ENCODE data around the gene ADH1A. TPM values are rescaled to one million over a fixed set of nuclear protein-coding genes. Genes with fewer than 3 reads are reported as not detected.
"Not testable (repeated sequence)": the region's sequence is repeated elsewhere in the genome, so short reads cannot be mapped to it uniquely, and the experiment has no call there.

The ADH1A gene
- total RNA-seq, 1 experiment from 2014 or later = not detected

DNA sequence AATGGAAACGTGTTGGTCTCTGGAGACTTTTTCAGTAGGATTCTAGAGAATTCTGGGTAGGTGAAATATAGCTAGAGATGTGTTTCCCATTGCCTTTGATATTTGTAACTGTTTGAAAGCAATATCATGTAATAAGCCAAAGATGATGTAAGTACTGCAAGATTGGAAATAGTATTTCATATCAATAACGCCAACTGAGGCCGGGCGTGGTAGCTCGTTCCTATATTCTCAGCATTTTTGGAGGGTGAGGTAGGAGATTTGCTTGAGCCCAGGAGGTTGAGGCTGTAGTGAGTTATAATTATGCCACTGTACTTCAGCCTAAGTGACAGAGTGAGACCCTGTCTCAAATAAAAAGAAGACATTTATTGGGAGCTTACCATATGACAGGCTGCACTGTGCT, 9.5 kb downstream of the ADH1A start:
- DNase-seq (ENCODE audit: low read depth) = no peak

DNA sequence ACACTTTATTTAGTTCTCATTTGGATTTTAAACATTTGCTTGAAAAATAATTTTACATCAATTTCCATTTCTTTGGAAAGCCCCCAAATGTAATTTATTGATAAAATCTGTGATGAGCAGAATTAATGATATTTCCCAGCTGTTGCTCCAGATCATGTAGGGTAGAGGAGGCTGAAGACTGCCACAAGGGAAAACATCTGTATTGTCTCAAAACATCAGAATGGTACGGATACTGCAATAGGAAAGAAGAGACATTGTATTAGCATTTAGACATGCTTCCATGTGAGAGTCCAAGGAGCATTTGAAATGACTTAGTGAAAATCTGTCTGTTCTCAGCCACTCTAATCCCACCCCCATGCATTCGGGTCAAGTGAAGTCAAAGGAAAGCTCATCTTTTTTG, 14.4 kb downstream of the ADH1A start:
- DNase-seq (ENCODE audit: low read depth) = no peak

DNA sequence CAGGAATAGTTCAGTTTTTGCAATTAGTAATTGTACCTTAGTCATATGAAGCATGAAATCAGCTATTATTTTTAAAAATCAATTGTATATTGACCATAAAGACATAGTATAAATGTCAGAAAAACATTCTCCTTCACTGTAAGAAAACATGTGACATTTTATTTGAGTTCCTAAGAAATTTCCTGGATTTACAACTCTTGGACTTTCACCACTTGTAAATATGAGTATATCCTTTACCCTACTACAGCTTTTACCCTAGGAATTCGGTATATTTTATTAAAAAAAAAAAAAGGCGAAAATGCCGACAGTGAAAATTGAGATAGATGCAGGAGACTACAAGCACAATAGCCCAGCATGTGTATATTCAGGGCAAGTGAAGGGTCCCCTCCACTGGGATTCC, 14.9 kb downstream of the ADH1A start:
- DNase-seq (ENCODE audit: low read depth) = no peak

DNA sequence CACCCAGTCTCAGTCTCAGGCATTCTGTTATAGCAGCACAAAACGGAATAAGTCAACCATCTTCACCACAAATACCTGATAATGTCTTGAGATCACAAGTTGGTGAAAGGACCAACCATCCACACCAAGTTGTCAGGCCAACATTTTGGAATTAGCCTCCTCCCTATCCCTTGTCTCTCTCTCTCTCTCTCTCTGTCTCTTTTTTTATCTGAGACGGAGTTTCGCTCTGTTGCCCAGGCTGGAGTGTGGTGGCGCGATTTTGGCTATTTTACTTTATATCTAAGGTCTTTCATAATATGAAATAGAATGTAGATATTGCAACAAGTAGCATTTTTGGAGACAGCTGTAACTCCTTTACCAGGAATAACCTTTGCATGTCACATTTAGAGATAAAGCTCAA, 15.7 kb downstream of the ADH1A start:
- DNase-seq (ENCODE audit: low read depth) = no peak

DNA sequence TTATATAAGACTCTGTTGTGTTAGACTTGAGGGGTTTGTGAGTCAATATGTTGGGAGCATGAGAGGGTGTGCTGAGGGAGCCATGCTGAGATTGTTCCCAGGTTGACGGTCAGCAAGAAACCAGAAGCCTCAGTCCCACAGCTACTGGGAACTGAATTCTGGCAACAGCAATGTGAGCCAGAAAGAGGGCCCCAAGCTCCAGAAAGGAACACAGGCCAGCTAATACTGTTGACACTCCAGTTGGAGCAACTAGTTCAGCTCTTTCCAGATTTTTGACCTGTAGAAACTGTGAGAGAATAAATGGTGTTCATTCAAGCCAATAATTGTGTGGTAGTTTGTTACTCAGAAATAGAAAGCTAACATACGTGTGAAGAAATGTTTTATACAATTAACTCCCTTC, 17.1 kb downstream of the ADH1A start:
- DNase-seq (ENCODE audit: low read depth) = no peak

DNA sequence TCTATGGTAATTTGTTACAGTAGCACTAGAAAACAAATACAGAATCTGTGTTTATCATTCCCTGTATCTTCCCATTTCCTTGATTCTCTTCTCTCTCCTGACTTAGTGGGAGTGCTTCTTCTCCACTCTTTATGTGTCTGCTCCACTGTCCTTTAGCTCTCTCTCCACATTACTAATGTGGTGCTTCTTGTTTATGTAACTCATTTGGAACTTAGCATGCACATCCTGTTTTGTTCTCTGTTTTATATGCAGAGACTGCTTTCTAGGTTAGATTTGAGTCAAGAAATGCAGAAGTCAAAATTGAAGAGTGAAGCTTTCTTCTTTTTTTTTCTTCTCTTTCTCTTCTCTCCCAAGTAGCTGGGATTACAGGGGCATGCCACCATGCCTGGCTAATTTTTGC, 25.9 kb downstream of the ADH1A start:
- no peak for DNase-seq (ENCODE audit: low read depth)

DNA sequence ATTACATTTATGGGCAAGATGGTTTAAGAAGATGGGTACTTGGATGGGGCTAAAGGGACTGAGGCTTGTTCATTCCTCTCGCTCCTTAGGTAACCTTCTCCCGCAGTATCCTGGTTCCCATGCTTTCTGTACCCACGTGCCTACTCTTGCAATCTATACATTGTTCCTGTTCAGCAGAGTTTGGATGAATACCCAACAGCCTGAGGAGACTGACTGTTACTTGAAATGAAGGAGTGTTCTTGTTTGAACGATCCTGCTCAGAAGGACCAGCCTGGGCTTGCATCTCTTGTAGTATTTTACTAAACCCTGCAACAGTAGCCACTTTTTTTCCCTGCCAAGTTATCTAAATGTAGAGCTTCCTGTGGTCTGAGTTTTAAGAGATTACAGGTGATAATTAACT, 38.0 kb downstream of the ADH1A start:
- DNase-seq (ENCODE audit: low read depth) = no peak

DNA sequence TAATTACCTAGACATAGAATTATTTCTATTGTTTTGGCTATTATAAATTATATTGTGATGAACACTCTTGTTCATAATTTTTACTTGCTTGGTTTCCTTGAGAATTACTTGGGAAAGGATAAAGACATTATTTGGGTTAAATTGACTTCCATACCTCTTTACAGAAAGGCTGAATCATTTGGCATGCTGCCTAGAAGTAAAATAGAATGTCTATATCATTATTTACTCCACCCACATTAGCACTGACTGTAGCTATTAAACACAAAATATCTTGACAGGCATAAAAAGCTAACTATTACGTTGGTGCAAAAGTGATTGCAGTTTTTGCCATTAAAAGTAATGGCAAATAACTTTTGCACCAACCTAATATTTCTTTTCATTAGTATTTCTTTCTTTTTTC, 42.1 kb downstream of the ADH1A start:
- DNase-seq (ENCODE audit: low read depth) = no peak

DNA sequence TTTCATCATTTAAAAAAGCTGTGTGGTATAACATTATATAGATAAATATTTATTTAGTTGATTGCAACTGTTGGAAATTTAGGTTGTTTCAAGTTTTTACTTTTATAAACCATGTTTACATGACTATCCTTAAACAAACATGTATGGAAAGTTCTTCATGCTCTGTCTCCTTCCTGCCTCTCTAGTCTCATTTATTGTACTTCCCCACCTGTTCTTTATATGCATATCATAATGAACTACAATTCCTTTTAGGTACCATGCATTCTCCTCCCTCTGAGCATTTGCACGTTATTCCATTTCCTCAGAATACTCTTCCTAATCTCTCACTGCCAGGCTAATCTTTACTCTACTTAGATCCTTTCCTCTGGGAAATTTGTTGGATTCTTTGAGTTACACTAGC, 54.8 kb downstream of the ADH1A start:
- no peak for DNase-seq (ENCODE audit: low read depth)

DNA sequence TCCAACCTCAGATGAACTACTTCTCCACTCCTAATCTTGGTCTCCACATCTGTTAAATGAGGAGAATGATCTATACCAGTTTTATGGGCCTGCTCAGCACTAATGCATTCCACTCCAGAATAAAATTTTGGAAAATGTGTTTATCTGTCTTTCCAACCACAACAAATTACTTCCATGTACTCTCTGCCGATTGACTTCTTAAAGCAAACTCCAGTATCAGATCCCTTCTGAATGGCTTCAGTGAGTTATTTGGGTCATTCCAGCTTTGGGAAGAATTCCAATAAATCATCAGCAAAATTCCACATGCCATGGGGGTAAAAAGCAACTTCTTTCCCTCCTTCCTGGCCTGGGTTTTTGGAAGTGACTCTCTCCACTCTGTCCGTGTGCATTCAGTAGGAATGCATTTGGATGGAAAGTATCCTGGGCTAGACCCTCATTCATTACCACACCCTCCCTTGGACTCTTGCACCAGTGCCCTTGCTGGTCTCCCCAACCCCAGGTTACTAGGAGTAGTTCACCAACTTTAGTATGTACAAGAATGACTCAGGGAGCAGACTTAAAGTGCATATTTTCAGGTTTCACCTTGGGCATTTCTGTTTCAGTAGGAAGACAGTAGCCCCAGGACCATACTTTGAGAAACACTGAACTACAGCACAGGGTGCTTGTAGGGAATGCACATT, 56.3 kb downstream of the ADH1A start:
- DNase-seq (ENCODE audit: low read depth) = no peak

DNA sequence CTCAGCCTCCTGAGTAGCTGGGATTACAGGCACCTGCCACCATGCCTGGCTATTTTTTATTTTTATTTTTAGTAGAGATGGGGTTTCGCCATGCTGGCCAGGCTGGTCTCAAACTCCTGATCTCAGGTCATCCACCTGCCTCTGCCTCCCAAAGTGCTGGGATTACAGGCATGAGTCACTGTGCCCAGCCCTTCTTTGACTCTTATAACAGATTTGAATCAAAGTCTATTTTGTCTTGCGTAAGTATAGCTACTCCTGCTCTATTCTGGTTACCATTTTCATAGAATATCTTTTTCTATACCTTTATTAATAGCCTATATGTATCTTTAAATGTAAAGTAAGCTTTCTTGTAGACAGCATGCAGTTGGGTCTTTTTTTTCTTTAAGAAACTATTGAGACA, 57.4 kb downstream of the ADH1A start:
- not testable (repeated sequence) for DNase-seq (ENCODE audit: low read depth)

DNA sequence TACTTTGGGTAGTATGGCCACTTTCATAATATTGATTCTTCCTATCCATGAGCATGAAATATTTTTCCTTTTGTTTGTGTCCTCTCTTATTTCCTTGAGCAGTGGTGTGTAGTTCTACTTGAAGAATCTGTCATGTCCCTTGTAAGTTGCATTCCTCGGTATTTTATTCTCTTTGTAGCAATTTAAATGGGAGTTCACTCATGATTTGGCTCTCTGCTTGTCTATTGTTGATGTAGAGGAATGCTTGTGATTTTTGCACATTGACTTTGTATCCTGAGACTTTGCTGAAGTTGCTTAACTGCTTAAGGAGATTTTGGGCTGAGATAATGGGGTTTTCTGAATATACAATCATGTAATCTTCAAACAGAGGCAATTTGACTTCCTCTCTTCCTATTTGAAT, 62.1 kb downstream of the ADH1A start:
- DNase-seq (ENCODE audit: low read depth) = not testable (repeated sequence)

DNA sequence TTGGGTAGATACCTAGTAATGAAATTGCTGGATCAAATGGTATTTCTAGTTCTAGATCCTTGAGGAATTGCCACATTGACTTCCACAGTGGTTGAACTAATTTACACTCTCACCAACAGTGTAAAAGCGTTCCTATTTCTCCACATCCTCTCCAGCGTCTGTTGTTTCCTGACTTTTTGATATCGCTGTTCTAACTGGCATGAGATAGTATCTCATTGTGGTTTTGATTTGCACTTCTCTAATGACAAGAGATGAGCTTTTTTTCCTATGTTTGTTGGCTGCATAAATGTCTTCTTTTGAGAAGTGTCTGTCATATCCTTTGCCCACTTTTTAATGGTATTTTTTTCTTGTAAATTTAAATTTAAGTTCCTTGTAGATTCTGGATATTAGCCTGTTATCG, 63.1 kb downstream of the ADH1A start:
- DNase-seq (ENCODE audit: low read depth) = not testable (repeated sequence)

Other genes with a start within 250 kb of the ADH1A start
- 142 and 165 TPM in 2 replicates for gene ADH5, start 202.2 kb downstream of the ADH1A start, total RNA-seq (2014; rRNA removed; shearing (Covaris generic))
- not detected in 2 replicates for gene ADH4, start 146.7 kb downstream of the ADH1A start, total RNA-seq (2014; rRNA removed; shearing (Covaris generic))
- not detected in 2 replicates for gene ADH6, start 71.7 kb downstream of the ADH1A start, total RNA-seq (2014; rRNA removed; shearing (Covaris generic))
- gene ADH1B, start 30.4 kb upstream of the ADH1A start, total RNA-seq (2014; rRNA removed; shearing (Covaris generic)) = not detected in 2 replicates
- gene ADH1C, start 61.8 kb upstream of the ADH1A start, total RNA-seq (2014; rRNA removed; shearing (Covaris generic)) = 0.29 and 0.48 TPM in 2 replicates
- gene ADH7, start 144.4 kb upstream of the ADH1A start, total RNA-seq (2014; rRNA removed; shearing (Covaris generic)) = not detected in 2 replicates
- not detected in 2 replicates for gene C4orf17, start 220.0 kb upstream of the ADH1A start, total RNA-seq (2014; rRNA removed; shearing (Covaris generic))